ENCODE data around the gene RELN.

The RELN gene

GRCh38 chr7:103843689-103844480, 145.6 kb downstream of the RELN start:
- ChIA-PET CTCF (no interaction called here), POLR2A (no interaction called here)

GRCh38 chr7:103833401-103833800, 156.1 kb downstream of the RELN start:
- H3K27ac ChIP-seq (ENCODE audit: extremely low read depth, low read depth, low read length) = no peak overlapping the region
- CTCF ChIA-PET = no interaction called here
- H3K36me3 ChIP-seq (ENCODE audit: control insufficient read depth in 2 of 2, insufficient read depth in 1 of 2, low read length in 2 of 2) = no peaks in the 10 kb centered on the region
- POLR2A ChIA-PET = no interaction called here
- no peaks in the 10 kb centered on the region for H3K4me1 ChIP-seq (ENCODE audit: control insufficient read depth, insufficient read depth, low read length)
- no peak for TF ChIP-seq ZBTB17 (tag by site-specific recombination; IDR thresholded peaks at IDR 0.05)
- no peak for TF ChIP-seq ZNF843 (tag by site-specific recombination; IDR thresholded peaks at IDR 0.05)
- no peak overlapping the region for H3K4me3 ChIP-seq (ENCODE audit: low read depth, low read length)
- no peaks in the 10 kb centered on the region for H3K9me3 ChIP-seq (ENCODE audit: control insufficient read depth, insufficient read depth, low read depth, low read length)

More at GRCh38 chr7:103843689-103844480, 145.6 kb downstream of the RELN start:
- H3K27ac ChIP-seq (ENCODE audit: extremely low read depth, low read depth, low read length) = no peak overlapping the region
- TF ChIP-seq, protein P1, sequence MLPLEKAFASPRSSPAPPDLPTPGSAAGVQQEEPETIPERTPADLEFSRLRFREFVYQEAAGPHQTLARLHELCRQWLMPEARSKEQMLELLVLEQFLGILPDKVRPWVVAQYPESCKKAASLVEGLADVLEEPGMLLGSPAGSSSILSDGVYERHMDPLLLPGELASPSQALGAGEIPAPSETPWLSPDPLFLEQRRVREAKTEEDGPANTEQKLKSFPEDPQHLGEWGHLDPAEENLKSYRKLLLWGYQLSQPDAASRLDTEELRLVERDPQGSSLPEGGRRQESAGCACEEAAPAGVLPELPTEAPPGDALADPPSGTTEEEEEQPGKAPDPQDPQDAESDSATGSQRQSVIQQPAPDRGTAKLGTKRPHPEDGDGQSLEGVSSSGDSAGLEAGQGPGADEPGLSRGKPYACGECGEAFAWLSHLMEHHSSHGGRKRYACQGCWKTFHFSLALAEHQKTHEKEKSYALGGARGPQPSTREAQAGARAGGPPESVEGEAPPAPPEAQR (tag by site-specific recombination; IDR thresholded peaks at IDR 0.05) = no peak
- TF ChIP-seq, protein P2, sequence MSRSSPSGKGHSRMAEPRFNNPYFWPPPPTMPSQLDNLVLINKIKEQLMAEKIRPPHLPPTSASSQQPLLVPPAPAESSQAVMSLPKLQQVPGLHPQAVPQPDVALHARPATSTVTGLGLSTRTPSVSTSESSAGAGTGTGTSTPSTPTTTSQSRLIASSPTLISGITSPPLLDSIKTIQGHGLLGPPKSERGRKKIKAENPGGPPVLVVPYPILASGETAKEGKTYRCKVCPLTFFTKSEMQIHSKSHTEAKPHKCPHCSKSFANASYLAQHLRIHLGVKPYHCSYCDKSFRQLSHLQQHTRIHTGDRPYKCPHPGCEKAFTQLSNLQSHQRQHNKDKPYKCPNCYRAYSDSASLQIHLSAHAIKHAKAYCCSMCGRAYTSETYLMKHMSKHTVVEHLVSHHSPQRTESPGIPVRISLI (tag by site-specific recombination; IDR thresholded peaks at IDR 0.05) = no peak
- TF ChIP-seq, protein P3, sequence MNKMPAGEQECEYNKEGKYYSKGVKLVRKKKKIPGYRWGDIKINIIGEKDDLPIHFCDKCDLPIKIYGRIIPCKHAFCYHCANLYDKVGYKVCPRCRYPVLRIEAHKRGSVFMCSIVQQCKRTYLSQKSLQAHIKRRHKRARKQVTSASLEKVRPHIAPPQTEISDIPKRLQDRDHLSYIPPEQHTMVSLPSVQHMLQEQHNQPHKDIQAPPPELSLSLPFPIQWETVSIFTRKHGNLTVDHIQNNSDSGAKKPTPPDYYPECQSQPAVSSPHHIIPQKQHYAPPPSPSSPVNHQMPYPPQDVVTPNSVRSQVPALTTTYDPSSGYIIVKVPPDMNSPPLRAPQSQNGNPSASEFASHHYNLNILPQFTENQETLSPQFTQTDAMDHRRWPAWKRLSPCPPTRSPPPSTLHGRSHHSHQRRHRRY (tag by site-specific recombination; IDR thresholded peaks at IDR 0.05) = no peak
- TF ChIP-seq ZNF658 (tag by site-specific recombination; IDR thresholded peaks at IDR 0.05) (no peak), ZNF837 (tag by site-specific recombination; IDR thresholded peaks at IDR 0.05) (no peak), BCL11B (tag by site-specific recombination; IDR thresholded peaks at IDR 0.05; ENCODE audit: low read depth) (no peak), ZNF521 (tag by site-specific recombination; IDR thresholded peaks at IDR 0.05) (no peak)
- TF ChIP-seq, protein P4, sequence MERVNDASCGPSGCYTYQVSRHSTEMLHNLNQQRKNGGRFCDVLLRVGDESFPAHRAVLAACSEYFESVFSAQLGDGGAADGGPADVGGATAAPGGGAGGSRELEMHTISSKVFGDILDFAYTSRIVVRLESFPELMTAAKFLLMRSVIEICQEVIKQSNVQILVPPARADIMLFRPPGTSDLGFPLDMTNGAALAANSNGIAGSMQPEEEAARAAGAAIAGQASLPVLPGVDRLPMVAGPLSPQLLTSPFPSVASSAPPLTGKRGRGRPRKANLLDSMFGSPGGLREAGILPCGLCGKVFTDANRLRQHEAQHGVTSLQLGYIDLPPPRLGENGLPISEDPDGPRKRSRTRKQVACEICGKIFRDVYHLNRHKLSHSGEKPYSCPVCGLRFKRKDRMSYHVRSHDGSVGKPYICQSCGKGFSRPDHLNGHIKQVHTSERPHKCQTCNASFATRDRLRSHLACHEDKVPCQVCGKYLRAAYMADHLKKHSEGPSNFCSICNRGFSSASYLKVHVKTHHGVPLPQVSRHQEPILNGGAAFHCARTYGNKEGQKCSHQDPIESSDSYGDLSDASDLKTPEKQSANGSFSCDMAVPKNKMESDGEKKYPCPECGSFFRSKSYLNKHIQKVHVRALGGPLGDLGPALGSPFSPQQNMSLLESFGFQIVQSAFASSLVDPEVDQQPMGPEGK (tag by site-specific recombination; IDR thresholded peaks at IDR 0.05) = no peak
- H3K4me1 ChIP-seq (ENCODE audit: control insufficient read depth, insufficient read depth, low read length) = no peaks in the 10 kb centered on the region
- H3K9me3 ChIP-seq (ENCODE audit: control insufficient read depth, insufficient read depth, low read depth, low read length) = no peaks in the 10 kb centered on the region
- no peaks in the 10 kb centered on the region for H3K36me3 ChIP-seq (ENCODE audit: control insufficient read depth in 2 of 2, insufficient read depth in 1 of 2, low read length in 2 of 2)
- no peak overlapping the region for H3K4me3 ChIP-seq (ENCODE audit: low read depth, low read length)

DNA sequence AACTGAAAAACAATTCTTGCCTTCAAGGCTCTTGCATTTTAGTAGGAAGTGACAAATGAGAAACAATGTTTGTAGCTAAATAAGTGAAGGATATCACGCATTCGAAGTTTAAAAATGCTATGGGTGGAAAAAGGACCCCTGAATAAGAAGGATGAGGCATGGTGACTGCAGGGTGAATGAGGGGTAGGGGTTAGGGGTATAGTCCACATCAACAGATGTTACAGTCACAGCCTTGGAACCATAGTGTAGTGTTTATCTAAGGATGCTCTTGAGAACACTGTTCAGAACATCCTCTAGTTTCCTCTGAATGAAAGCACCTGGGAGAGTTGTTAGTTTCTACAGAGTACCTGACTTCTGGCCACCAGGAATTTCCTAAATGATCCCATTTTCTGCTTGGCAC, 157.0 kb downstream of the RELN start:
- Histone ChIP-seq H3K4me1 (ENCODE audit: control insufficient read depth, insufficient read depth, low read length) (no peaks in the 10 kb centered on the region), H3K4me3 (ENCODE audit: low read depth, low read length) (no peak overlapping the region), H3K9me3 (ENCODE audit: control insufficient read depth, insufficient read depth, low read depth, low read length) (no peaks in the 10 kb centered on the region), H3K27ac (ENCODE audit: extremely low read depth, low read depth, low read length) (no peak overlapping the region), H3K36me3 (ENCODE audit: control insufficient read depth in 2 of 2, insufficient read depth in 1 of 2, low read length in 2 of 2) (no peaks in the 10 kb centered on the region)
- TF ChIP-seq ZFP69B (tag by site-specific recombination; IDR thresholded peaks at IDR 0.05) = no peak
- TF ChIP-seq ZSCAN23 (tag by site-specific recombination; IDR thresholded peaks at IDR 0.05) = no peak
- no peak for TF ChIP-seq ZFP41 (tag by site-specific recombination; IDR thresholded peaks at IDR 0.05; ENCODE audit: borderline replicate concordance)
- TF ChIP-seq ZNF423 (tag by site-specific recombination; IDR thresholded peaks at IDR 0.05) = no peak
- TF ChIP-seq ZNF549 (tag by site-specific recombination; IDR thresholded peaks at IDR 0.05) = no peak
- TF ChIP-seq ZNF248 (tag by site-specific recombination; IDR thresholded peaks at IDR 0.05) = no peak
- TF ChIP-seq SCRT1 (tag by site-specific recombination; IDR thresholded peaks at IDR 0.05; ENCODE audit: borderline replicate concordance) = no peak
- TF ChIP-seq ZNF26 (tag by site-specific recombination; IDR thresholded peaks at IDR 0.05) = no peak
- TF ChIP-seq ZNF114 (tag by site-specific recombination; IDR thresholded peaks at IDR 0.05) = no peak
- TF ChIP-seq SALL2 (tag by site-specific recombination; IDR thresholded peaks at IDR 0.05; ENCODE audit: borderline replicate concordance) = no peak
- TF ChIP-seq PRDM4 (tag by site-specific recombination; IDR thresholded peaks at IDR 0.05) = no peak
- no peak for TF ChIP-seq ZNF239 (tag by site-specific recombination; IDR thresholded peaks at IDR 0.05)
- ChIA-PET POLR2A (no interaction called here), CTCF (no interaction called here)

Measured in HEK293 (cell line).